H1 (cell line): ENCODE data around the gene EPB42. TPM values are rescaled to one million over a fixed set of nuclear protein-coding genes. Genes with fewer than 3 reads are reported as not detected.

Experiments
- CTCF ChIA-PET: fragments of 300-600 bp; sonication (Branson Sonifier 250); formaldehyde crosslinking; loops from one replicate; lab custom pipeline; 2021; ENCODE audit not compliant: partially characterized antibody; lab: Charles Lee
- POLR2A ChIA-PET: fragments of 300-600 bp; sonication (Branson Sonifier 250); formaldehyde crosslinking; loops from one replicate; lab custom pipeline; 2021; ENCODE audit warnings: inconsistent platforms; ENCODE audit not compliant: partially characterized antibody; lab: Charles Lee
- DNase-seq, 2 experiments: peaks; one replicate each; pipeline versions ENCODE4 v3.0.0 to v3.0.0-alpha.2; 2010 to 2022; ENCODE audit warnings: low spot score in 2 of 2, low read depth in 1 of 2, mixed read lengths in 1 of 2
- FAIRE-seq: peaks from 2 replicates; lab custom pipeline; 2011; peaks lifted over from hg19 to GRCh38; lab: Jason Lieb, UNC
- H2AFZ ChIP-seq: 2 replicates; pipeline ENCODE4 v1.8.1; 2012; ENCODE audit warnings: low read length, inconsistent platforms
- H2AK5ac ChIP-seq: 2 replicates; pipeline ENCODE4 v1.6.1; 2013; ENCODE audit warnings: low read depth, low read length
- H2BK120ac ChIP-seq: replicated peaks from 2 replicates; pipeline ENCODE3; 2013; ENCODE audit warnings: low read depth, low read length, inconsistent platforms
- H2BK12ac ChIP-seq: 2 replicates; pipeline ENCODE4 v1.6.1; 2013; ENCODE audit warnings: low read depth, low read length
- H2BK15ac ChIP-seq: 2 replicates; pipeline ENCODE4 v1.6.1; 2013; ENCODE audit warnings: low read length
- H2BK20ac ChIP-seq: 2 replicates; pipeline ENCODE4 v1.6.1; 2013; ENCODE audit warnings: low read length
- H2BK5ac ChIP-seq: 2 replicates; pipeline ENCODE4 v1.6.1; 2013; ENCODE audit warnings: low read depth, low read length
- H3K14ac ChIP-seq: 2 replicates; pipeline ENCODE4 v1.6.1; 2013; ENCODE audit warnings: inconsistent platforms; ENCODE audit not compliant: insufficient read length
- H3K18ac ChIP-seq: 2 replicates; pipeline ENCODE4 v1.6.1; 2013; ENCODE audit warnings: low read length; ENCODE audit errors: extremely low read depth
- H3K23ac ChIP-seq: 2 replicates; pipeline ENCODE4 v1.6.1; 2013; ENCODE audit warnings: inconsistent platforms; ENCODE audit not compliant: insufficient read length
- H3K23me2 ChIP-seq: 2 replicates; pipeline ENCODE4 v1.6.1; 2013; ENCODE audit warnings: low read depth, low read length
- H3K27ac ChIP-seq: 2 replicates; pipeline ENCODE4 v1.6.1; 2011; ENCODE audit warnings: low read depth, low read length, inconsistent platforms
- H3K27me3 ChIP-seq, 4 experiments: replicated peaks in 1 of 4; 1 replicate in 1 of 4; 2 replicates in 3 of 4; pipeline versions ENCODE4 v1.6.1 to v1.8.1; 2011 to 2013; ENCODE audit warnings: low read length in 3 of 4, mild to moderate bottlenecking in 3 of 4, inconsistent platforms in 2 of 4, mixed read lengths in 2 of 4, moderate library complexity in 1 of 4; ENCODE audit not compliant: control insufficient read depth in 3 of 4, insufficient read depth in 3 of 4; ENCODE audit errors: extremely low read depth in 1 of 4
- H3K36me3 ChIP-seq, 4 experiments: 2 replicates each; pipeline versions ENCODE4 v1.6.1 to v1.8.1; 2011 to 2013; ENCODE audit warnings: mild to moderate bottlenecking in 4 of 4, low read length in 3 of 4, moderate library complexity in 2 of 4, control low read depth in 1 of 4, inconsistent platforms in 1 of 4; ENCODE audit not compliant: insufficient read depth in 4 of 4, control insufficient read depth in 2 of 4
- H3K4ac ChIP-seq: replicated peaks from 2 replicates; pipeline ENCODE3; 2013; ENCODE audit warnings: low read length, low read depth, mixed read lengths, inconsistent platforms; ENCODE audit not compliant: insufficient read length
- H3K4me1 ChIP-seq, 4 experiments: replicated peaks in 1 of 4; 1 replicate in 1 of 4; 2 replicates in 3 of 4; pipeline versions ENCODE4 v1.6.1 to v1.8.1; 2011 to 2013; ENCODE audit warnings: low read length in 3 of 4, inconsistent platforms in 2 of 4, mixed read lengths in 1 of 4; ENCODE audit not compliant: insufficient read depth in 4 of 4, control insufficient read depth in 3 of 4
- H3K4me2 ChIP-seq, 2 experiments: 2 replicates each; pipeline versions ENCODE4 v1.6.1 to v1.8.1; 2011 to 2013; ENCODE audit warnings: low read depth in 2 of 2, low read length in 2 of 2, control low read depth in 1 of 2, inconsistent platforms in 1 of 2, mild to moderate bottlenecking in 1 of 2; ENCODE audit not compliant: insufficient read depth in 1 of 2
- H3K4me3 ChIP-seq, 4 experiments: fragments of 200-600, 300-600 bp in 1 of 4; sonication (generic), shearing (Covaris generic), sonication (Bioruptor Twin) in 1 of 4; 2 replicates each; pipeline versions ENCODE4 v1.5.1 to v1.8.1; 2011 to 2016; ENCODE audit warnings: low read length in 4 of 4, low read depth in 3 of 4, control low read depth in 2 of 4, inconsistent platforms in 2 of 4, mild to moderate bottlenecking in 2 of 4, mixed read lengths in 1 of 4, moderate library complexity in 1 of 4; ENCODE audit not compliant: insufficient read depth in 2 of 4; ENCODE audit errors: extremely low read depth in 1 of 4
- H3K56ac ChIP-seq: replicated peaks from 2 replicates; pipeline ENCODE3; 2013; ENCODE audit warnings: low read depth, mild to moderate bottlenecking, mixed read lengths, low read length, inconsistent platforms; ENCODE audit not compliant: insufficient read length
- H3K79me1 ChIP-seq: 2 replicates; pipeline ENCODE4 v1.6.1; 2013; ENCODE audit warnings: low read depth, low read length, control low read depth
- H3K79me2 ChIP-seq, 2 experiments: 2 replicates each; pipeline versions ENCODE4 v1.6.1 to v1.8.1; 2012 to 2013; ENCODE audit warnings: low read length in 2 of 2, mild to moderate bottlenecking in 2 of 2, inconsistent platforms in 1 of 2; ENCODE audit not compliant: insufficient read depth in 2 of 2, control insufficient read depth in 1 of 2
- H3K9ac ChIP-seq, 4 experiments: replicated peaks in 1 of 4; 1 replicate in 1 of 4; 2 replicates in 3 of 4; pipeline versions ENCODE4 v1.6.1 to v1.8.1; 2011 to 2013; ENCODE audit warnings: low read depth in 3 of 4, low read length in 3 of 4, control low read depth in 2 of 4, mild to moderate bottlenecking in 2 of 4, moderate library complexity in 2 of 4, inconsistent platforms in 1 of 4; ENCODE audit errors: extremely low read depth in 1 of 4
- H3K9me3 ChIP-seq, 2 experiments: 2 replicates each; pipeline versions ENCODE4 v1.6.1 to v1.8.1; 2012 to 2013; ENCODE audit warnings: mild to moderate bottlenecking in 2 of 2, moderate library complexity in 2 of 2, control low read depth in 1 of 2, inconsistent platforms in 1 of 2, low read depth in 1 of 2, low read length in 1 of 2, mixed read lengths in 1 of 2; ENCODE audit not compliant: insufficient read depth in 2 of 2
- H4K20me1 ChIP-seq, 2 experiments: replicated peaks in 1 of 2; 2 replicates each; pipeline versions ENCODE3 to v1.8.1; 2011 to 2013; ENCODE audit warnings: inconsistent platforms in 2 of 2, low read length in 2 of 2, mild to moderate bottlenecking in 1 of 2; ENCODE audit not compliant: insufficient read depth in 2 of 2, control insufficient read depth in 1 of 2
- H4K5ac ChIP-seq: 2 replicates; pipeline ENCODE4 v1.6.1; 2013; ENCODE audit warnings: low read length, low read depth, mixed read lengths, inconsistent platforms; ENCODE audit not compliant: insufficient read length
- H4K8ac ChIP-seq: 2 replicates; pipeline ENCODE4 v1.8.0; 2013; ENCODE audit warnings: mild to moderate bottlenecking, moderate library complexity, low read length, inconsistent platforms; ENCODE audit not compliant: insufficient read depth; ENCODE audit errors: extremely low read depth
- H4K91ac ChIP-seq: replicated peaks from 2 replicates; pipeline ENCODE3; 2013; ENCODE audit warnings: low read length, mixed read lengths, inconsistent platforms; ENCODE audit not compliant: insufficient read length
- BRCA1 ChIP-seq: IDR thresholded peaks from 2 replicates; pipeline ENCODE4 v1.6.1; 2012; ENCODE audit warnings: low read depth, low read length, improper control_type of control experiment
- CHD2 ChIP-seq: IDR thresholded peaks from 2 replicates; pipeline ENCODE4 v1.6.1; 2012; ENCODE audit warnings: low read length, improper control_type of control experiment
- EGR1 ChIP-seq: IDR thresholded peaks from 2 replicates; pipeline ENCODE4 v1.6.1; 2011; ENCODE audit warnings: low read depth, low read length, borderline replicate concordance
- FOSL1 ChIP-seq: IDR thresholded peaks from 2 replicates; pipeline ENCODE4 v1.6.1; 2011; ENCODE audit warnings: mild to moderate bottlenecking, low read depth, low read length, moderate library complexity; ENCODE audit not compliant: insufficient read depth
- NANOG ChIP-seq: IDR thresholded peaks from 2 replicates; pipeline ENCODE4 v1.6.1; 2011; ENCODE audit warnings: low read length, low read depth, mild to moderate bottlenecking, inconsistent platforms; ENCODE audit not compliant: insufficient read depth, poor library complexity, severe bottlenecking
- POU5F1 ChIP-seq: IDR thresholded peaks from 2 replicates; pipeline ENCODE4 v1.6.1; 2011; ENCODE audit warnings: low read depth, mild to moderate bottlenecking, low read length, moderate library complexity
- RFX5 ChIP-seq: IDR thresholded peaks from 2 replicates; pipeline ENCODE4 v1.6.1; 2011; ENCODE audit warnings: low read depth, low read length, improper control_type of control experiment, borderline replicate concordance
- RNF2 ChIP-seq: fragments of 200-900, 300-1000 bp; sonication (generic); IDR thresholded peaks from 2 replicates; pipeline ENCODE4 v1.7.1; 2016; ENCODE audit warnings: borderline replicate concordance, low read depth, mild to moderate bottlenecking, antibody characterized with exemption, low read length; ENCODE audit not compliant: poor library complexity, severe bottlenecking; ENCODE audit errors: missing control alignments
- SP1 ChIP-seq: IDR thresholded peaks from 2 replicates; pipeline ENCODE4 v1.6.1; 2011; ENCODE audit warnings: low read depth, low read length
- SP2 ChIP-seq: IDR thresholded peaks from 2 replicates; pipeline ENCODE4 v1.6.1; 2012; ENCODE audit warnings: mild to moderate bottlenecking, low read length, inconsistent platforms
- TAF7 ChIP-seq: optimal IDR thresholded peaks from 2 replicates; pipeline ENCODE3; 2011; ENCODE audit warnings: low read depth, mild to moderate bottlenecking, inconsistent platforms, low read length, moderate library complexity, borderline replicate concordance
- TEAD4 ChIP-seq: IDR thresholded peaks from 2 replicates; pipeline ENCODE4 v1.6.1; 2012; ENCODE audit warnings: low read depth, low read length, inconsistent platforms, mixed read lengths
- WGBS, 2 experiments: shearing (Covaris generic) in 1 of 2; methylation state at CpG; one replicate each; pipeline versions ENCODE4 v1.1.6 to v1.1.7; 2013 to 2015; ENCODE audit warnings: low lambda C conversion rate in 2 of 2, mixed read lengths in 2 of 2, inconsistent platforms in 1 of 2, low coverage in 1 of 2, missing lambda C conversion rate in 1 of 2; ENCODE audit not compliant: insufficient replicate concordance in 2 of 2, insufficient coverage in 1 of 2, insufficient read length in 1 of 2; ENCODE audit errors: extremely low coverage in 1 of 2, missing lambda C conversion rate in 1 of 2; 5-methylcytosine and 5-hydroxymethylcytosine counted together
- polyA plus RNA-seq, 7 experiments: library from polyadenylated mRNA; depleted of rRNA in 3 of 7; stranded (reverse) in 5 of 7; unstranded in 2 of 7; fragments of >200 nt in 5 of 7; fragments of 200-250 nt in 2 of 7; gene quantifications; 1 replicate in 5 of 7; 2 replicates in 1 of 7; 4 replicates in 1 of 7; pipeline versions ENCODE4 v1.2.1 to v1.2.3, GENCODE V29; 2011 to 2013; ENCODE audit warnings: missing spikeins in 2 of 7, mixed read lengths in 2 of 7
- total RNA-seq: library from RNA; stranded (reverse); fragmentation: NEBNext Ultra II Directional; extraction: Animal tissue kit (Norgen Biotek cat#: 25700); gene quantifications from 2 replicates; pipeline ENCODE4 v1.2.1, GENCODE V29; 2021
- TF ChIP-seq, protein P1 (sequence below): IDR thresholded peaks from 2 replicates; pipeline ENCODE4 v1.6.1; 2012; ENCODE audit warnings: inconsistent platforms

The EPB42 gene
- total and polyA plus RNA-seq, 2 of the 8 experiments (the other 6 are each of a cell fraction or from before 2014, with no cell fraction given) = not detected

DNA sequence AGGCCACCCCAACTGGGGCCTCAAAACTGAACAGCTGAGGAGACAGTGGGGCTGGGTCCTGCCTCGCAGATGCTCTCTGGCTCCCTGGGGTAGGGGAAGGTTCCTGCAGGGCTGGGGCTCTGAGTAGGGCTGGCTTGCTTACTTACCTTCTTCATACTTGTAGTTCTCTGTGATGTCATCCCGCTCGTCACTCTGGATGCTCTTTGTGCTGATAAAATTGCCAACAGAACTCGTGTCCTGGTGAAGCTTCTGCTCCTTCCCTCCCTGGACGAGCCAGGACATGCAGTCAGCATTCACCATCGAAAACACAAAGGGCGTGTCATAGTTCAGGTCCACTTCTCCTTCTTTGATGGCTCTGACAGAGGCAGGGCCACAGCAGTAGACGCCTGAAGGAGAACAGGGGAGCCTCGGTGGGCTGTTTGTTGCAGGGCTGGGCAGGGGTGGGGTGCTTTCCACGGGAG, 17.9 kb upstream of the EPB42 start:
- H4K20me1 ChIP-seq = no peaks in the 10 kb centered on the region
- H3K36me3 ChIP-seq = no peaks in the 10 kb centered on the region
- H3K4me2 ChIP-seq = no peak overlapping the region
- H2BK20ac ChIP-seq = no peak overlapping the region
- H3K56ac ChIP-seq = no peak overlapping the region
- H3K23me2 ChIP-seq = no peaks in the 10 kb centered on the region
- no peak for TF ChIP-seq EGR1
- no peak for TF ChIP-seq RFX5
- TF ChIP-seq TEAD4 = no peak
- no peak for TF ChIP-seq TAF7
- no peak for TF ChIP-seq RNF2
- TF ChIP-seq, protein P1, sequence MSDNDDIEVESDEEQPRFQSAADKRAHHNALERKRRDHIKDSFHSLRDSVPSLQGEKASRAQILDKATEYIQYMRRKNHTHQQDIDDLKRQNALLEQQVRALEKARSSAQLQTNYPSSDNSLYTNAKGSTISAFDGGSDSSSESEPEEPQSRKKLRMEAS = no peak
- TF ChIP-seq NANOG = no peak
- TF ChIP-seq POU5F1 = no peak
- TF ChIP-seq SP1 = no peak
- no peak for TF ChIP-seq SP2
- no peak for TF ChIP-seq CHD2
- no peak for TF ChIP-seq FOSL1
- no peak for TF ChIP-seq BRCA1
- no peak overlapping the region for H3K9ac ChIP-seq
- no peak overlapping the region for H3K4ac ChIP-seq
- 81% methylated on average over 9 of the region's 10 CpGs; no CpG with 5 or more reads in 1 of the 2 experiments for WGBS, 2 experiments
- H4K91ac ChIP-seq = no peak overlapping the region
- H3K27ac ChIP-seq = no peak overlapping the region
- H3K27me3 ChIP-seq = no peaks in the 10 kb centered on the region
- no peaks in the 10 kb centered on the region for H3K9me3 ChIP-seq
- no peak overlapping the region for H2BK12ac ChIP-seq
- FAIRE-seq (no peak), DNase-seq (no peak)
- H4K8ac ChIP-seq = 0 out of 2 replicates have a peak overlapping the region, but pooled peaks have one; percentile 32
- H4K5ac ChIP-seq = no peak overlapping the region
- POLR2A ChIA-PET = interaction anchor here (1.7 kb wide), 1 partner anchor 12 kb away, joined by 3 read pairs; no protein-coding TSS in a partner anchor
- no peak overlapping the region for H2AK5ac ChIP-seq
- no peaks in the 10 kb centered on the region for H3K79me2 ChIP-seq
- H3K4me3 ChIP-seq = no peak overlapping the region
- no peak overlapping the region for H2BK120ac ChIP-seq
- no peaks in the 10 kb centered on the region for H3K4me1 ChIP-seq
- H3K18ac ChIP-seq = no peak overlapping the region
- no peak overlapping the region for H2BK5ac ChIP-seq
- CTCF ChIA-PET = interaction anchor here (0.6 to 6.7 kb wide), 3 partner anchors 12 to 28 kb away, joined by 3 to 39 read pairs (median 3); no protein-coding TSS in a partner anchor
- no peak overlapping the region for H3K23ac ChIP-seq
- H2BK15ac ChIP-seq = no peak overlapping the region
- H3K14ac ChIP-seq = no peak overlapping the region
- H2AFZ ChIP-seq = no peak overlapping the region
- H3K79me1 ChIP-seq = no peaks in the 10 kb centered on the region
